HCT116 (cell line): ENCODE measurements around the gene TSPEAR. TPM values are rescaled to one million over a fixed set of nuclear protein-coding genes. Genes with fewer than 3 reads are reported as not detected.

Experiments
- ATAC-seq: fragments of 200-7000 bp; cut with Tn5 transposase; 2 replicates; pipeline ENCODE4 v1.9.1; 2020; ENCODE audit warnings: mild to moderate bottlenecking, moderate library complexity
- BruUV-seq: library from RNA; stranded (reverse); fragments of 400-500 nt; replicated peaks from 2 replicates; lab custom pipeline; 2021; lab: Mats Ljungman, UMichigan
- CTCF ChIA-PET: fragments of 300-600 bp; sonication (Branson Sonifier 250); formaldehyde crosslinking; loops from one replicate; lab custom pipeline; 2021; ENCODE audit warnings: antibody characterized with exemption; lab: Charles Lee
- POLR2A ChIA-PET: fragments of 300-600, 350-600 bp; sonication (Branson Sonifier 250); formaldehyde crosslinking; loops from one replicate; lab custom pipeline; 2021; ENCODE audit warnings: antibody characterized with exemption; lab: Charles Lee
- RAD21 ChIA-PET, 2 experiments: fragments of 300-600 bp; sonication (Branson Sonifier 250); formaldehyde crosslinking; loops; one replicate each; lab custom pipeline; 2023; ENCODE audit warnings: low total read pairs in 2 of 2; ENCODE audit not compliant: uncharacterized antibody in 2 of 2, unreplicated experiment in 2 of 2, low non-redundant PET in 1 of 2; lab: Charles Lee
- DNase-seq: peaks from one replicate; pipeline ENCODE4 v3.0.0-alpha.2; 2010; ENCODE audit warnings: low read depth, low spot score
- H2AFZ ChIP-seq: fragments of 200-600 bp; shearing (Covaris generic), sonication (generic); 2 replicates; pipeline ENCODE4 v1.6.1; 2017; ENCODE audit warnings: low read depth, mixed run types, mixed read lengths, antibody characterized with exemption, low read length; ENCODE audit not compliant: poor library complexity, severe bottlenecking
- H3K27ac ChIP-seq: 2 replicates; pipeline ENCODE4 v1.5.1; 2012; ENCODE audit warnings: low read depth, low read length
- H3K27me3 ChIP-seq: fragments of 200-600 bp; sonication (generic); 2 replicates; pipeline ENCODE4 v1.6.1; 2016; ENCODE audit warnings: mixed run types, low read length, mixed read lengths; ENCODE audit not compliant: insufficient read depth
- H3K36me3 ChIP-seq, 2 experiments: fragments of 200-500 bp in 1 of 2; fragments of 200-600 bp in 1 of 2; sonication (Bioruptor generic) in 1 of 2; sonication (generic) in 1 of 2; 2 replicates each; pipeline versions ENCODE4 v1.5.1 to v1.6.1; 2014 to 2016; ENCODE audit warnings: low read length in 2 of 2, inconsistent platforms in 1 of 2, mixed read lengths in 1 of 2, mixed run types in 1 of 2; ENCODE audit not compliant: insufficient read depth in 2 of 2, control insufficient read depth in 1 of 2
- H3K4me1 ChIP-seq, 2 experiments: fragments of 200-600 bp in 1 of 2; sonication (generic) in 1 of 2; 2 replicates each; pipeline versions ENCODE4 v1.5.1 to v1.6.1; 2012 to 2017; ENCODE audit warnings: low read length in 2 of 2, inconsistent platforms in 1 of 2, mild to moderate bottlenecking in 1 of 2, mixed read lengths in 1 of 2, mixed run types in 1 of 2, moderate library complexity in 1 of 2; ENCODE audit not compliant: insufficient read depth in 2 of 2, control insufficient read depth in 1 of 2
- H3K4me2 ChIP-seq: fragments of 200-600 bp; sonication (generic); 2 replicates; pipeline ENCODE4 v1.6.1; 2017; ENCODE audit warnings: mixed run types, low read length, mixed read lengths
- H3K4me3 ChIP-seq, 2 experiments: fragments of 200-600 bp in 1 of 2; sonication (generic) in 1 of 2; replicated peaks in 1 of 2; 2 replicates each; pipeline ENCODE4 v1.5.1; 2011 to 2016; ENCODE audit warnings: low read length in 2 of 2, control low read depth in 1 of 2, low read depth in 1 of 2, mild to moderate bottlenecking in 1 of 2, mixed read lengths in 1 of 2, mixed run types in 1 of 2
- H3K79me2 ChIP-seq: fragments of 200-600 bp; sonication (generic); 2 replicates; pipeline ENCODE4 v1.6.1; 2017; ENCODE audit warnings: mild to moderate bottlenecking, mixed run types, low read length, moderate library complexity, mixed read lengths; ENCODE audit not compliant: insufficient read depth
- H3K9ac ChIP-seq: fragments of 200-600 bp; sonication (generic); 2 replicates; pipeline ENCODE4 v1.6.1; 2016; ENCODE audit warnings: low read length, mixed read lengths
- H3K9me2 ChIP-seq: fragments of 200-600 bp; sonication (generic), shearing (Covaris generic); 2 replicates; pipeline ENCODE4 v1.6.1; 2017; ENCODE audit warnings: mixed run types, mild to moderate bottlenecking, moderate library complexity; ENCODE audit not compliant: insufficient read depth
- H3K9me3 ChIP-seq, 2 experiments: fragments of 200-500 bp in 1 of 2; fragments of 200-600 bp in 1 of 2; sonication (Bioruptor generic) in 1 of 2; sonication (generic) in 1 of 2; 2 replicates each; pipeline ENCODE4 v1.6.1; 2014 to 2017; ENCODE audit warnings: low read length in 2 of 2, mixed read lengths in 2 of 2, inconsistent platforms in 1 of 2, low read depth in 1 of 2, mild to moderate bottlenecking in 1 of 2, mixed run types in 1 of 2, moderate library complexity in 1 of 2; ENCODE audit not compliant: control insufficient read depth in 1 of 2, insufficient read depth in 1 of 2
- H4K20me1 ChIP-seq: fragments of 200-600 bp; sonication (generic), shearing (Covaris generic); 2 replicates; pipeline ENCODE4 v1.6.1; 2017; ENCODE audit warnings: mixed run types, mild to moderate bottlenecking, moderate library complexity; ENCODE audit not compliant: insufficient read depth
- ATF3 ChIP-seq: IDR thresholded peaks from 2 replicates; pipeline ENCODE4 v1.6.1; 2012
- EGR1 ChIP-seq: IDR thresholded peaks from 2 replicates; pipeline ENCODE4 v1.6.1; 2012; ENCODE audit warnings: low read depth
- EZH2 ChIP-seq: fragments of 200-600 bp; sonication (generic); IDR thresholded peaks from 2 replicates; pipeline ENCODE4 v1.6.1; 2017; ENCODE audit warnings: antibody characterized with exemption, mixed run types
- JUND ChIP-seq: IDR thresholded peaks from 2 replicates; pipeline ENCODE4 v1.6.1; 2012
- MAX ChIP-seq: IDR thresholded peaks from 2 replicates; pipeline ENCODE4 v1.6.1; 2012
- POLR2A ChIP-seq: IDR thresholded peaks from 2 replicates; pipeline ENCODE4 v1.7.0; 2011; ENCODE audit warnings: borderline replicate concordance; ENCODE audit not compliant: insufficient read depth, insufficient read length; ENCODE audit errors: extremely low read depth
- REST ChIP-seq: IDR thresholded peaks from 2 replicates; pipeline ENCODE4 v1.6.1; 2012; ENCODE audit warnings: low read depth
- SIN3A ChIP-seq: IDR thresholded peaks from 2 replicates; pipeline ENCODE4 v1.6.1; 2012; ENCODE audit warnings: low read depth
- ZNF274 ChIP-seq: fragments of 200-500 bp; sonication (Bioruptor generic); IDR thresholded peaks from 2 replicates; pipeline ENCODE4 v1.6.1; 2014; ENCODE audit warnings: mild to moderate bottlenecking, low read depth, low read length, inconsistent platforms
- intact Hi-C: fragments of 100-400 bp; cut with micrococcal nuclease; formaldehyde crosslinking; loops from 2 replicates; pipeline ENCODE4 v1.10.0; 2022
- total RNA-seq: library from RNA; stranded (reverse); gene quantifications from one replicate; pipeline ENCODE4 v1.2.1, GENCODE V29; 2021; ENCODE audit not compliant: unreplicated experiment

The TSPEAR gene
- total RNA-seq, 1 experiment from 2014 or later: not detected

- Histone ChIP-seq H3K4me3 (no peak overlapping the region), H3K4me2 (no peak overlapping the region), H4K20me1 (no peaks in the 10 kb centered on the region), H3K9me3 (no peaks in the 10 kb centered on the region), H2AFZ (no peak overlapping the region), H3K27me3 (no peaks in the 10 kb centered on the region), H3K36me3 (no peaks in the 10 kb centered on the region), H3K9me2 (no peaks in the 10 kb centered on the region), H3K27ac (no peak overlapping the region), H3K79me2 (no peaks in the 10 kb centered on the region), H3K9ac (no peak overlapping the region), H3K4me1 (peaks cover 9 to 15% of the 10 kb centered on the region in 2 experiments)
- TF ChIP-seq SIN3A: no peak
- no peak for TF ChIP-seq ZNF274
- TF ChIP-seq ATF3: no peak
- no peak for TF ChIP-seq POLR2A
- TF ChIP-seq EZH2: no peak
- TF ChIP-seq MAX: no peak
- TF ChIP-seq JUND: no peak
- TF ChIP-seq EGR1: no peak
- no peak for TF ChIP-seq REST
- ChIA-PET CTCF (no interaction called here), POLR2A (no interaction called here), RAD21 (no interaction called here)
- DNase-seq: no peak
- intact Hi-C loops: no loop called here
- no TSS peak for BruUV-seq
- ATAC-seq: no peak
These were observed 203.0 kb downstream of the TSPEAR start for GRCh38 chr21:44508426-44508710.
